Astrocyte (in vitro differentiated cells and primary cell): ENCODE measurements around the gene NAALADL2. TPM values are rescaled to one million over a fixed set of nuclear protein-coding genes. Genes with fewer than 3 reads are reported as not detected.

Experiments used
- DNase-seq: peaks from one replicate; pipeline ENCODE4 v3.0.0-alpha.2; 2010; ENCODE audit warnings: low read depth
- FAIRE-seq: peaks from 2 replicates; lab custom pipeline; 2011; peaks lifted over from hg19 to GRCh38; lab: Jason Lieb, UNC
- H2AFZ ChIP-seq: 2 replicates; pipeline ENCODE4 v1.6.0; 2012; ENCODE audit warnings: low read depth, low read length, inconsistent platforms
- H3K27ac ChIP-seq: 2 replicates; pipeline ENCODE4 v1.5.1; 2011; ENCODE audit warnings: low read depth, low read length, inconsistent platforms
- H3K27me3 ChIP-seq: 2 replicates; pipeline ENCODE4 v1.6.0; 2011; ENCODE audit warnings: low read length, inconsistent platforms; ENCODE audit not compliant: insufficient read depth
- H3K36me3 ChIP-seq: 2 replicates; pipeline ENCODE4 v1.5.1; 2011; ENCODE audit warnings: low read length, inconsistent platforms; ENCODE audit not compliant: insufficient read depth
- H3K4me1 ChIP-seq: 2 replicates; pipeline ENCODE4 v1.5.1; 2011; ENCODE audit warnings: low read length, inconsistent platforms; ENCODE audit not compliant: insufficient read depth
- H3K4me2 ChIP-seq: 2 replicates; pipeline ENCODE4 v1.6.0; 2012; ENCODE audit warnings: low read length, inconsistent platforms
- H3K4me3 ChIP-seq: 2 replicates; pipeline ENCODE4 v1.5.1; 2011; ENCODE audit warnings: low read depth, mild to moderate bottlenecking, low read length, inconsistent platforms; ENCODE audit not compliant: insufficient read depth
- H3K79me2 ChIP-seq: 2 replicates; pipeline ENCODE4 v1.6.0; 2012; ENCODE audit warnings: mild to moderate bottlenecking, low read length, inconsistent platforms; ENCODE audit not compliant: insufficient read depth
- H3K9ac ChIP-seq: 2 replicates; pipeline ENCODE4 v1.6.0; 2012; ENCODE audit warnings: mild to moderate bottlenecking, low read length, inconsistent platforms
- H3K9me3 ChIP-seq: 2 replicates; pipeline ENCODE4 v1.5.1; 2012; ENCODE audit warnings: low read depth, mild to moderate bottlenecking, low read length, inconsistent platforms; ENCODE audit not compliant: insufficient read depth
- H4K20me1 ChIP-seq: 2 replicates; pipeline ENCODE4 v1.6.0; 2012; ENCODE audit warnings: low read length, inconsistent platforms; ENCODE audit not compliant: insufficient read depth
- H3K27ac Mint-ChIP-seq: one replicate; pipeline ENCODE4 v1.8.0; 2021; ENCODE audit warnings: mild to moderate bottlenecking, mixed read lengths; ENCODE audit not compliant: unreplicated experiment
- H3K27me3 Mint-ChIP-seq: one replicate; pipeline ENCODE4 v1.8.0; 2021; ENCODE audit warnings: low read depth, mixed read lengths; ENCODE audit not compliant: unreplicated experiment
- H3K36me3 Mint-ChIP-seq: one replicate; pipeline ENCODE4 v1.8.0; 2021; ENCODE audit warnings: low read depth, mixed read lengths; ENCODE audit not compliant: unreplicated experiment
- H3K4me1 Mint-ChIP-seq: one replicate; pipeline ENCODE4 v1.8.0; 2021; ENCODE audit warnings: low read depth, mixed read lengths; ENCODE audit not compliant: unreplicated experiment
- H3K4me3 Mint-ChIP-seq: one replicate; pipeline ENCODE4 v1.8.0; 2021; ENCODE audit warnings: mild to moderate bottlenecking, moderate library complexity, mixed read lengths; ENCODE audit not compliant: unreplicated experiment
- H3K9me3 Mint-ChIP-seq: one replicate; pipeline ENCODE4 v1.8.0; 2021; ENCODE audit warnings: mild to moderate bottlenecking, mixed read lengths; ENCODE audit not compliant: unreplicated experiment
- CTCF ChIP-seq: IDR thresholded peaks from 2 replicates; pipeline ENCODE4 v1.5.1; 2011; ENCODE audit warnings: low read depth, mild to moderate bottlenecking, inconsistent platforms, low read length, moderate library complexity; ENCODE audit not compliant: insufficient read depth
- EZH2 ChIP-seq: IDR thresholded peaks from 2 replicates; pipeline ENCODE4 v1.6.1; 2012; ENCODE audit warnings: mild to moderate bottlenecking, low read length, inconsistent platforms; ENCODE audit not compliant: insufficient read depth
- total RNA-seq: library from RNA; stranded (reverse); gene quantifications from 2 replicates; pipeline ENCODE4 v1.2.1, GENCODE V29; 2021

Gene NAALADL2
- total RNA-seq, 1 donor from 2014 or later: 2.7 TPM

- no peaks in the 10 kb centered on the region for H4K20me1 ChIP-seq
- DNase-seq (no peak), FAIRE-seq (peak; percentile 34)
- Mint-ChIP-seq H3K27ac (no peak overlapping the region), H3K4me1 (no peaks in the 10 kb centered on the region), H3K9me3 (no peaks in the 10 kb centered on the region), H3K27me3 (no peaks in the 10 kb centered on the region), H3K36me3 (no peaks in the 10 kb centered on the region), H3K4me3 (no peak overlapping the region)
- no peak overlapping the region for H3K9ac ChIP-seq
- H3K27ac ChIP-seq: no peak overlapping the region
- TF ChIP-seq EZH2 (no peak), CTCF (no peak)
- H3K27me3 ChIP-seq: no peaks in the 10 kb centered on the region
- H3K9me3 ChIP-seq: no peaks in the 10 kb centered on the region
- no peak overlapping the region for H3K4me2 ChIP-seq
- no peak overlapping the region for H2AFZ ChIP-seq
- no peaks in the 10 kb centered on the region for H3K4me1 ChIP-seq
- H3K36me3 ChIP-seq: no peaks in the 10 kb centered on the region
- H3K4me3 ChIP-seq: no peak overlapping the region
- no peaks in the 10 kb centered on the region for H3K79me2 ChIP-seq
Observed at GRCh38 chr3:175662815-175663214, 803.7 kb downstream of the NAALADL2 start.

- Mint-ChIP-seq H3K9me3 (no peaks in the 10 kb centered on the region), H3K36me3 (no peaks in the 10 kb centered on the region), H3K4me3 (no peak overlapping the region), H3K27ac (no peak overlapping the region), H3K27me3 (no peaks in the 10 kb centered on the region), H3K4me1 (peaks cover 2% of the 10 kb centered on the region)
- FAIRE-seq (no peak), DNase-seq (no peak)
- Histone ChIP-seq H3K79me2 (no peaks in the 10 kb centered on the region), H3K4me1 (no peaks in the 10 kb centered on the region), H3K4me3 (no peak overlapping the region), H3K27me3 (no peaks in the 10 kb centered on the region), H3K4me2 (no peak overlapping the region), H3K9me3 (no peaks in the 10 kb centered on the region), H2AFZ (no peak overlapping the region), H4K20me1 (no peaks in the 10 kb centered on the region), H3K36me3 (no peaks in the 10 kb centered on the region), H3K27ac (no peak overlapping the region), H3K9ac (no peak overlapping the region)
- TF ChIP-seq CTCF: no peak
- TF ChIP-seq EZH2: no peak
Observed at GRCh38 chr3:175664911-175665310, 805.8 kb downstream of the NAALADL2 start.

- H3K4me2 ChIP-seq: no peak overlapping the region
- H3K27ac Mint-ChIP-seq: no peak overlapping the region
- H3K4me3 ChIP-seq: no peak overlapping the region
- no peak for DNase-seq
- no peaks in the 10 kb centered on the region for H3K36me3 ChIP-seq
- no peak overlapping the region for H3K27ac ChIP-seq
- H3K36me3 Mint-ChIP-seq: no peaks in the 10 kb centered on the region
- FAIRE-seq: no peak
- H4K20me1 ChIP-seq: no peaks in the 10 kb centered on the region
- no peak overlapping the region for H3K9ac ChIP-seq
- H3K27me3 Mint-ChIP-seq: no peaks in the 10 kb centered on the region
- H3K9me3 Mint-ChIP-seq: no peaks in the 10 kb centered on the region
- no peaks in the 10 kb centered on the region for H3K9me3 ChIP-seq
- no peaks in the 10 kb centered on the region for H3K27me3 ChIP-seq
- H2AFZ ChIP-seq: no peak overlapping the region
- peaks cover 2% of the 10 kb centered on the region for H3K4me1 Mint-ChIP-seq
- H3K79me2 ChIP-seq: no peaks in the 10 kb centered on the region
- H3K4me3 Mint-ChIP-seq: no peak overlapping the region
- no peaks in the 10 kb centered on the region for H3K4me1 ChIP-seq
- TF ChIP-seq EZH2 (no peak), CTCF (no peak)
Observed at GRCh38 chr3:175668300-175668699, 809.2 kb downstream of the NAALADL2 start.
